Measurements from ENCODE around the gene TLK2. TPM values are rescaled to one million over a fixed set of nuclear protein-coding genes. Genes with fewer than 3 reads are reported as not detected.

Gene TLK2
- total and polyA plus RNA-seq, 2 experiments from 2014 or later = 19.6 to 56.1 TPM

DNA sequence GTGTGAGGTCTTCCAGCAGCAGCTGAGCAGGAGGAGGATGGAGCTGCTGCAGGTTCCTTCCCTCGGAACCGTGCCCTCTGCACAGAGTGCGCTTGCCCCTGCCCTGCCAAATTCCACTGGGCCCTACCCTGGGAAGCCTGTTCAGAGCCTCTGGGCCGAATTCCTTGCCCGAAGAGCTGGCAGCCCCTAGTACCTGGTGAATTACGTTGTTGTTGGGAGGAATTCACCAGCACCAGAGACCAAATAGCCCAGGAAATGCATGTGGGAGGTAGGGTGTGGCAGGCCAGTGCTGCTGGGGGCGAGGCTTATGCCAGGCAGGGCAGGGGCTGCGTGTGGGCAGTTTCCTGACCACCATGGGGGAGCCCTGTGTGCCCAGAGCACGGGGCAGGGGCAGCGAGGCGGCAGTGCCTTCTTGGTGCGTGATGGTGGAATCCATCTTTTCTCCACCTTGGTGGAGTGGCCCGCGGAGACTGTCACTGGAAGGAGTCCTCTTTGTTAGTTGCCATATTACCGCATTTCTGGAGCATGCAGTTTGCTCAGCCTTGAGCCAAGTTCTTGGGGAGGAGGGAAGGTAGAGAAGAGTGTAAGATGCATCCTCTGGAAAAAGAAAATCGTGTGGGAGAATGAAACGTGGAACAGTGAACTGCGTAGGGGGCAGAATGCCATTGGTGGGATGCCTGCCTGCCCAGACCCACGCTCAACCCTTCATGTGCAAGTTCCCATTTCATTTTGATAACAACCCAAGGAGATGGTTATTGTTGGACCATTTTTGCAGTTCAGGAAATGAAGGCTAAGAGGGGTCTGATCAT is 151.1 kb downstream of the TLK2 start (continued):
- TF ChIP-seq, protein P1, sequence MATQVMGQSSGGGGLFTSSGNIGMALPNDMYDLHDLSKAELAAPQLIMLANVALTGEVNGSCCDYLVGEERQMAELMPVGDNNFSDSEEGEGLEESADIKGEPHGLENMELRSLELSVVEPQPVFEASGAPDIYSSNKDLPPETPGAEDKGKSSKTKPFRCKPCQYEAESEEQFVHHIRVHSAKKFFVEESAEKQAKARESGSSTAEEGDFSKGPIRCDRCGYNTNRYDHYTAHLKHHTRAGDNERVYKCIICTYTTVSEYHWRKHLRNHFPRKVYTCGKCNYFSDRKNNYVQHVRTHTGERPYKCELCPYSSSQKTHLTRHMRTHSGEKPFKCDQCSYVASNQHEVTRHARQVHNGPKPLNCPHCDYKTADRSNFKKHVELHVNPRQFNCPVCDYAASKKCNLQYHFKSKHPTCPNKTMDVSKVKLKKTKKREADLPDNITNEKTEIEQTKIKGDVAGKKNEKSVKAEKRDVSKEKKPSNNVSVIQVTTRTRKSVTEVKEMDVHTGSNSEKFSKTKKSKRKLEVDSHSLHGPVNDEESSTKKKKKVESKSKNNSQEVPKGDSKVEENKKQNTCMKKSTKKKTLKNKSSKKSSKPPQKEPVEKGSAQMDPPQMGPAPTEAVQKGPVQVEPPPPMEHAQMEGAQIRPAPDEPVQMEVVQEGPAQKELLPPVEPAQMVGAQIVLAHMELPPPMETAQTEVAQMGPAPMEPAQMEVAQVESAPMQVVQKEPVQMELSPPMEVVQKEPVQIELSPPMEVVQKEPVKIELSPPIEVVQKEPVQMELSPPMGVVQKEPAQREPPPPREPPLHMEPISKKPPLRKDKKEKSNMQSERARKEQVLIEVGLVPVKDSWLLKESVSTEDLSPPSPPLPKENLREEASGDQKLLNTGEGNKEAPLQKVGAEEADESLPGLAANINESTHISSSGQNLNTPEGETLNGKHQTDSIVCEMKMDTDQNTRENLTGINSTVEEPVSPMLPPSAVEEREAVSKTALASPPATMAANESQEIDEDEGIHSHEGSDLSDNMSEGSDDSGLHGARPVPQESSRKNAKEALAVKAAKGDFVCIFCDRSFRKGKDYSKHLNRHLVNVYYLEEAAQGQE (IDR thresholded peaks at IDR 0.05; ENCODE audit: unreplicated experiment) = no peak
- TF ChIP-seq POLR2AphosphoS5 (IDR thresholded peaks at IDR 0.05; ENCODE audit: low read depth) (no peak), EZH2 (IDR thresholded peaks at IDR 0.05; ENCODE audit: low read depth, unreplicated experiment) (no peak)

DNA sequence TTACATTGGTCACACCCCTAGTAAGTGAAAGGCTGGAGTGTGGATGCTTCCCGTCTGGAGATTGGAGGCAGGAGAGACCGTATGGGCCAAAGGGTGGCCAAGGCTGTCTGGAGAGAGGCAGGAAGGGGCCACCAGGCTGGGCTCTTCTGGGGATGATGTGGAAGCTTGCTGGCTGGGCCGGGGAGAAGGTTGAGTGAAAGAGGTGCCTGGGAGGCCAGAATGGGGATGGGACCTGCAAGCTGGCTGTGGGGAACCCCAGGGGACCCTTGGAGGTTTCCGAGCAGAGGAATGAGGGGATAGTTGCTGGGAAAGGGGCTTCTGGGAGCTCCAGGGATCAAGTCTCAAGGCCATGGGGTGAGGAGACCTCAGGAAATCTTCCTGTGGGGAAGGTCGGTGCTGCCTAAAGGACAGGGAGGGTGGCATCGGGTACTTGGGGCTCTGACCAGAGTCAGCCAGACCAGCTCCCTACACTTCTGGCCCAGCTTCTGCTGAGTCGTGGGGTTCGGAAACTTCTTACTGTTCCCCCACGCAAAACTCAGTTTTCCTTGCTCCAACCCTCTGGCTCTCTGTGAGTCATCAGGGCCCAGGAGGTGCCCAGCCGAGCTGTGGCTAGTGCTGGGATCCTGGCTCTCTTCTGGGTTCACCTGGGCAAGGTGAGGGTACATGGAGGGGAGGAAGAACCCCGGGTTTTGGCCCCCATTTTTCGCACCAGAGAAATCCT is 151.9 kb downstream of the TLK2 start:
- Mint-ChIP-seq H3K36me3 (ENCODE audit: low read depth) (peaks cover 4% of the 10 kb centered on the region), H3K4me3 (no peak overlapping the region; the same call in 2 of the 3 replicates), H3K27ac (peak overlapping the region; percentile 36; the same call in 1 of the 2 replicates), H3K9me3 (no peaks in the 10 kb centered on the region; the same call in 2 of the 3 replicates), H3K4me1 (peaks cover 52% of the 10 kb centered on the region), H3K27me3 (ENCODE audit: insufficient read depth, low read depth, poor library complexity) (peaks cover 19% of the 10 kb centered on the region)
- no peaks in the 10 kb centered on the region for H3K9me2 ChIP-seq (ENCODE audit: insufficient read depth)
- H3K4me1 ChIP-seq (ENCODE audit: insufficient read depth) = peaks cover 38% of the 10 kb centered on the region
- no peaks in the 10 kb centered on the region for H4K20me1 ChIP-seq (replicated peaks; ENCODE audit: insufficient read depth)
- peaks cover 64% of the 10 kb centered on the region for H3K79me2 ChIP-seq (replicated peaks; ENCODE audit: insufficient read depth)
- H3K36me3 ChIP-seq (ENCODE audit: insufficient read depth) = no peaks in the 10 kb centered on the region
- ATAC-seq (no peak), DNase-seq (ENCODE audit: low spot score) (no peak)
- no peak overlapping the region for H3K4me3 ChIP-seq
- no peak overlapping the region for H3K27ac ChIP-seq (ENCODE audit: low read depth)
- no peaks in the 10 kb centered on the region for H3K27me3 ChIP-seq (ENCODE audit: insufficient read depth)
- H3K4me2 ChIP-seq = no peak overlapping the region
- no peak overlapping the region for H2AFZ ChIP-seq
- no peaks in the 10 kb centered on the region for H3F3A ChIP-seq (replicated peaks; ENCODE audit: low read depth)
- TF ChIP-seq JUNB (IDR thresholded peaks at IDR 0.05; ENCODE audit: unreplicated experiment) = no peak
- TF ChIP-seq, protein P1 (IDR thresholded peaks at IDR 0.05; ENCODE audit: unreplicated experiment) = no peak
- TF ChIP-seq, protein P2, sequence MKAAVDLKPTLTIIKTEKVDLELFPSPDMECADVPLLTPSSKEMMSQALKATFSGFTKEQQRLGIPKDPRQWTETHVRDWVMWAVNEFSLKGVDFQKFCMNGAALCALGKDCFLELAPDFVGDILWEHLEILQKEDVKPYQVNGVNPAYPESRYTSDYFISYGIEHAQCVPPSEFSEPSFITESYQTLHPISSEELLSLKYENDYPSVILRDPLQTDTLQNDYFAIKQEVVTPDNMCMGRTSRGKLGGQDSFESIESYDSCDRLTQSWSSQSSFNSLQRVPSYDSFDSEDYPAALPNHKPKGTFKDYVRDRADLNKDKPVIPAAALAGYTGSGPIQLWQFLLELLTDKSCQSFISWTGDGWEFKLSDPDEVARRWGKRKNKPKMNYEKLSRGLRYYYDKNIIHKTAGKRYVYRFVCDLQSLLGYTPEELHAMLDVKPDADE (IDR thresholded peaks at IDR 0.05) = no peak
- no peak for TF ChIP-seq STAT1 (IDR thresholded peaks at IDR 0.05; ENCODE audit: unreplicated experiment)
- no peak for TF ChIP-seq NANOG (IDR thresholded peaks at IDR 0.05; ENCODE audit: borderline replicate concordance)
- TF ChIP-seq, protein P3, sequence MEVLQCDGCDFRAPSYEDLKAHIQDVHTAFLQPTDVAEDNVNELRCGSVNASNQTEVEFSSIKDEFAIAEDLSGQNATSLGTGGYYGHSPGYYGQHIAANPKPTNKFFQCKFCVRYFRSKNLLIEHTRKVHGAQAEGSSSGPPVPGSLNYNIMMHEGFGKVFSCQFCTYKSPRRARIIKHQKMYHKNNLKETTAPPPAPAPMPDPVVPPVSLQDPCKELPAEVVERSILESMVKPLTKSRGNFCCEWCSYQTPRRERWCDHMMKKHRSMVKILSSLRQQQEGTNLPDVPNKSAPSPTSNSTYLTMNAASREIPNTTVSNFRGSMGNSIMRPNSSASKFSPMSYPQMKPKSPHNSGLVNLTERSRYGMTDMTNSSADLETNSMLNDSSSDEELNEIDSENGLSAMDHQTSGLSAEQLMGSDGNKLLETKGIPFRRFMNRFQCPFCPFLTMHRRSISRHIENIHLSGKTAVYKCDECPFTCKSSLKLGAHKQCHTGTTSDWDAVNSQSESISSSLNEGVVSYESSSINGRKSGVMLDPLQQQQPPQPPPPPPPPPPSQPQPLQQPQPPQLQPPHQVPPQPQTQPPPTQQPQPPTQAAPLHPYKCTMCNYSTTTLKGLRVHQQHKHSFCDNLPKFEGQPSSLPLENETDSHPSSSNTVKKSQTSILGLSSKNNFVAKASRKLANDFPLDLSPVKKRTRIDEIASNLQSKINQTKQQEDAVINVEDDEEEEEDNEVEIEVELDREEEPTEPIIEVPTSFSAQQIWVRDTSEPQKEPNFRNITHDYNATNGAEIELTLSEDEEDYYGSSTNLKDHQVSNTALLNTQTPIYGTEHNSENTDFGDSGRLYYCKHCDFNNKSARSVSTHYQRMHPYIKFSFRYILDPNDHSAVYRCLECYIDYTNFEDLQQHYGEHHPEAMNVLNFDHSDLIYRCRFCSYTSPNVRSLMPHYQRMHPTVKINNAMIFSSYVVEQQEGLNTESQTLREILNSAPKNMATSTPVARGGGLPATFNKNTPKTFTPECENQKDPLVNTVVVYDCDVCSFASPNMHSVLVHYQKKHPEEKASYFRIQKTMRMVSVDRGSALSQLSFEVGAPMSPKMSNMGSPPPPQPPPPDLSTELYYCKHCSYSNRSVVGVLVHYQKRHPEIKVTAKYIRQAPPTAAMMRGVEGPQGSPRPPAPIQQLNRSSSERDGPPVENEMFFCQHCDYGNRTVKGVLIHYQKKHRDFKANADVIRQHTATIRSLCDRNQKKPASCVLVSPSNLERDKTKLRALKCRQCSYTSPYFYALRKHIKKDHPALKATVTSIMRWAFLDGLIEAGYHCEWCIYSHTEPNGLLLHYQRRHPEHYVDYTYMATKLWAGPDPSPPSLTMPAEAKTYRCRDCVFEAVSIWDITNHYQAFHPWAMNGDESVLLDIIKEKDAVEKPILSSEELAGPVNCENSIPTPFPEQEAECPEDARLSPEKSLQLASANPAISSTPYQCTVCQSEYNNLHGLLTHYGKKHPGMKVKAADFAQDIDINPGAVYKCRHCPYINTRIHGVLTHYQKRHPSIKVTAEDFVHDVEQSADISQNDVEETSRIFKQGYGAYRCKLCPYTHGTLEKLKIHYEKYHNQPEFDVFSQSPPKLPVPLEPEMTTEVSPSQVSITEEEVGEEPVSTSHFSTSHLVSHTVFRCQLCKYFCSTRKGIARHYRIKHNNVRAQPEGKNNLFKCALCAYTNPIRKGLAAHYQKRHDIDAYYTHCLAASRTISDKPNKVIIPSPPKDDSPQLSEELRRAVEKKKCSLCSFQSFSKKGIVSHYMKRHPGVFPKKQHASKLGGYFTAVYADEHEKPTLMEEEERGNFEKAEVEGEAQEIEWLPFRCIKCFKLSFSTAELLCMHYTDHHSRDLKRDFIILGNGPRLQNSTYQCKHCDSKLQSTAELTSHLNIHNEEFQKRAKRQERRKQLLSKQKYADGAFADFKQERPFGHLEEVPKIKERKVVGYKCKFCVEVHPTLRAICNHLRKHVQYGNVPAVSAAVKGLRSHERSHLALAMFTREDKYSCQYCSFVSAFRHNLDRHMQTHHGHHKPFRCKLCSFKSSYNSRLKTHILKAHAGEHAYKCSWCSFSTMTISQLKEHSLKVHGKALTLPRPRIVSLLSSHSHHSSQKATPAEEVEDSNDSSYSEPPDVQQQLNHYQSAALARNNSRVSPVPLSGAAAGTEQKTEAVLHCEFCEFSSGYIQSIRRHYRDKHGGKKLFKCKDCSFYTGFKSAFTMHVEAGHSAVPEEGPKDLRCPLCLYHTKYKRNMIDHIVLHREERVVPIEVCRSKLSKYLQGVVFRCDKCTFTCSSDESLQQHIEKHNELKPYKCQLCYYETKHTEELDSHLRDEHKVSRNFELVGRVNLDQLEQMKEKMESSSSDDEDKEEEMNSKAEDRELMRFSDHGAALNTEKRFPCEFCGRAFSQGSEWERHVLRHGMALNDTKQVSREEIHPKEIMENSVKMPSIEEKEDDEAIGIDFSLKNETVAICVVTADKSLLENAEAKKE (CRISPR knock-in tag; IDR thresholded peaks at IDR 0.05) = no peak
